Heart right ventricle (tissue), 16 donors: ENCODE data around the gene ANKLE2. TPM values are rescaled to one million over a fixed set of nuclear protein-coding genes. Genes with fewer than 3 reads are reported as not detected.

Experiments
- ATAC-seq, 8 donors: fragments of 200-7000 bp; cut with Tn5 transposase; one replicate each; pipeline ENCODE4 v1.9.1; 2020; ENCODE audit warnings: mild to moderate bottlenecking in 8 of 8, moderate library complexity in 8 of 8, moderate number of reproducible peaks in 1 of 8
- DNase-seq, 2 donors: peaks; one replicate each; pipeline ENCODE4 v3.0.0-alpha.2; 2020
- H3K27ac ChIP-seq, 10 donors: fragments of 200-600 bp; sonication (generic) in 2 of 10; one replicate each; pipeline versions ENCODE4 v1.5.0 to v1.8.0; 2020 to 2022; ENCODE audit warnings: mild to moderate bottlenecking in 3 of 10
- H3K27me3 ChIP-seq, 7 donors: fragments of 200-600 bp; one replicate each; pipeline ENCODE4 v1.8.0; 2021 to 2022; ENCODE audit warnings: mild to moderate bottlenecking in 2 of 7
- H3K36me3 ChIP-seq, 9 donors: fragments of 200-600 bp; sonication (generic) in 1 of 9; one replicate each; pipeline versions ENCODE4 v1.5.0 to v1.8.0; 2020 to 2022; ENCODE audit warnings: mild to moderate bottlenecking in 2 of 9
- H3K4me1 ChIP-seq, 9 donors: fragments of 200-600 bp; sonication (generic) in 1 of 9; one replicate each; pipeline versions ENCODE4 v1.5.0 to v1.8.0; 2020 to 2022; ENCODE audit warnings: mild to moderate bottlenecking in 4 of 9
- H3K4me3 ChIP-seq, 10 donors: fragments of 200-600 bp; sonication (generic) in 2 of 10; one replicate each; pipeline versions ENCODE4 v1.5.0 to v1.8.0; 2020 to 2022; ENCODE audit warnings: mild to moderate bottlenecking in 7 of 10, moderate library complexity in 2 of 10
- H3K9me3 ChIP-seq, 11 donors: fragments of 200-600 bp in 10 of 11; sonication (generic) in 2 of 11; one replicate each; pipeline versions ENCODE4 v1.5.0 to v1.8.0; 2013 to 2022; ENCODE audit warnings: mild to moderate bottlenecking in 2 of 11, control low read depth in 1 of 11, moderate library complexity in 1 of 11
- CTCF ChIP-seq, 9 donors: fragments of 200-600 bp; sonication (generic) in 2 of 9; IDR thresholded peaks; one replicate each; pipeline versions ENCODE4 v1.5.0 to v1.8.0; 2021 to 2022; ENCODE audit warnings: antibody characterized with exemption in 9 of 9, mild to moderate bottlenecking in 5 of 9, moderate library complexity in 1 of 9
- WGBS, 2 donors: extraction: QIAGEN DNeasy Blood & Tissue Kit; methylation state at CpG; one replicate each; pipeline ENCODE4 v1.1.7; 2013; ENCODE audit warnings: inconsistent platforms in 1 of 2; 5-methylcytosine and 5-hydroxymethylcytosine counted together
- intact Hi-C, 10 donors: fragments of 100-400 bp; cut with DNase I; formaldehyde crosslinking; loops; one replicate each; pipeline versions ENCODE4 v1.11.1 to v1.14.2; 2022
- polyA plus RNA-seq, 2 donors: library from polyadenylated mRNA; stranded (reverse); fragments of 200-250 nt; gene quantifications; one replicate each; pipeline ENCODE4 v1.2.3, GENCODE V29; 2013
- total RNA-seq, 10 donors: library from RNA; stranded (reverse); fragmentation: NEBNext Ultra II Directional in 3 of 10; extraction: Animal tissue kit (Norgen Biotek cat#: 25700) in 3 of 10; gene quantifications; one replicate each; pipeline versions ENCODE4 v1.2.1 to v1.2.4, GENCODE V29; 2021 to 2023
- donor health status: Arrhythmogenic right ventricular cardiomyopathy.
- donor health status: ischemic (EF 13 %, LVEDD 7.1; RV severe dilation, severe dysfunction).
- donor health status: healthy with polysubstance abuse.
- donor health status: DM: no; HTN: yes; CAD: no.
- donor health status: DM: no; HTN: no; CAD: no.
- donor health status: ischemic (EF 25% LVEDD 6.9; RV normal size, moderate dysfunction).
- donor health status: ischemic (EF 25% LVEDD 5.7; RV mildly dilated, moderate dysfunction).
- donor health status: healthy.
- donor health status: DM: yes; HTN: yes; CAD: no.
- donor health status: Ischemic cardiomyopathy.
- donor health status: ischemic (EF 35%, LVEDD 5.7; RV mildly dilated, moderate dysfunction).
- donor health status: nonischemic (EF 11% LVEDD 7.7; RV severe dilation, severe dysfunction).
- donor health status: DM: yes; HTN: yes; CAD: no.
- donor health status: PGD.
- donor health status: ischemic (EF 29% LVEDD 5.4; RV normal size, mild dysfunction).
- donor health status: nonischemic (EF 23%, LVEDD 6.1; RV moderate dilation, normal function).

The ANKLE2 gene
- total and polyA plus RNA-seq, 12 donors: 17.4 to 39.4 (median 30.3) TPM

GRCh38 chr12:132728502-132728901 lies 33.1 kb downstream of the ANKLE2 start:
- no peak for TF ChIP-seq CTCF (IDR thresholded peaks at IDR 0.05)
- H3K9me3 ChIP-seq: no peaks in the 10 kb centered on the region
- DNase-seq (no peak), ATAC-seq (no peak)
- peaks cover 0 to under 1% (median 0%) of the 10 kb centered on the region in 9 donors for H3K4me1 ChIP-seq
- peaks cover 0 to 96% (median 52%) of the 10 kb centered on the region in 9 donors for H3K36me3 ChIP-seq
- no peaks in the 10 kb centered on the region for H3K27me3 ChIP-seq
- H3K27ac ChIP-seq: no peak overlapping the region
- WGBS, 2 donors: 97% methylated on average over 7 of the region's 7 CpGs
- no peak overlapping the region for H3K4me3 ChIP-seq
- intact Hi-C loops: no loop called here

- intact Hi-C loops: no loop called here
- no peak overlapping the region for H3K27ac ChIP-seq
Observed at GRCh38 chr12:132727091-132727794, 34.4 kb downstream of the ANKLE2 start.

GRCh38 chr12:132726386-132726785 lies 35.2 kb downstream of the ANKLE2 start:
- no peak overlapping the region for H3K4me3 ChIP-seq
- H3K9me3 ChIP-seq: no peaks in the 10 kb centered on the region
- H3K27ac ChIP-seq: no peak overlapping the region
- peaks cover 0 to 5% (median 0%) of the 10 kb centered on the region in 9 donors for H3K4me1 ChIP-seq
- TF ChIP-seq CTCF (IDR thresholded peaks at IDR 0.05): no peak
- ATAC-seq: no peak
- H3K27me3 ChIP-seq: no peaks in the 10 kb centered on the region
- intact Hi-C loops: no loop called here
- DNase-seq: no peak
- H3K36me3 ChIP-seq: peaks cover 0 to 97% (median 46%) of the 10 kb centered on the region in 9 donors
- 94 to 96% methylated on average over 12 of the region's 12 CpGs for WGBS, 2 donors

More at GRCh38 chr12:132727091-132727794, 34.4 kb downstream of the ANKLE2 start:
- TF ChIP-seq CTCF (IDR thresholded peaks at IDR 0.05): no peak
- WGBS, 2 donors: 92 to 94% methylated on average over 37 of the region's 37 CpGs
- Histone ChIP-seq H3K27me3 (no peaks in the 10 kb centered on the region), H3K9me3 (no peaks in the 10 kb centered on the region), H3K4me3 (no peak overlapping the region), H3K4me1 (peaks cover 0 to 5% (median 0%) of the 10 kb centered on the region in 9 donors), H3K36me3 (peaks cover 0 to 97% (median 51%) of the 10 kb centered on the region in 9 donors)
- peak in 2 of 8 donors; percentile 32 to 36 for ATAC-seq
- no peak for DNase-seq

GRCh38 chr12:132724506-132725241 lies 37.0 kb downstream of the ANKLE2 start:
- TF ChIP-seq CTCF (IDR thresholded peaks at IDR 0.05): no peak
- DNase-seq: no peak
- intact Hi-C loops: no loop called here
- H3K4me1 ChIP-seq: peaks cover 0 to 5% (median 0%) of the 10 kb centered on the region in 9 donors
- H3K27ac ChIP-seq: no peak overlapping the region
- 89 to 93% methylated on average over 30 of the region's 30 CpGs for WGBS, 2 donors
- no peak for ATAC-seq
- no peaks in the 10 kb centered on the region for H3K9me3 ChIP-seq
- H3K27me3 ChIP-seq: no peaks in the 10 kb centered on the region
- H3K4me3 ChIP-seq: no peak overlapping the region
- peaks cover 0 to 97% (median 40%) of the 10 kb centered on the region in 9 donors for H3K36me3 ChIP-seq
